ENCODE data around the gene RPE65.

RPE65 gene

GRCh38 chr1:68379085-68379478 is 70.7 kb downstream of the RPE65 start:
- ATAC-seq (replicated peaks) = no peak
- Mint-ChIP-seq H3K27ac (no peak overlapping the region), H3K4me1 (ENCODE audit: low read depth in 2 of 2) (no peaks in the 10 kb centered on the region), H3K9me3 (peaks cover 0 to 2% of the 10 kb centered on the region in 2 donors), H3K27me3 (no peaks in the 10 kb centered on the region), H3K4me3 (no peak overlapping the region), H3K36me3 (ENCODE audit: insufficient read depth) (no peaks in the 10 kb centered on the region)
- DNase-seq = no peak

All from effector memory CD8-positive, alpha-beta T cell (primary cell).